NCI-H345 (cell line): ENCODE data around the gene ZNF500.
"Not testable (repeated sequence)": the region's sequence is repeated elsewhere in the genome, so short reads cannot be mapped to it uniquely, and the experiment has no call there.

Experiments
- DNase-seq: peaks from one replicate; lab custom pipeline; 2025; lab: John Stamatoyannopoulos, UW

The ZNF500 gene

DNA sequence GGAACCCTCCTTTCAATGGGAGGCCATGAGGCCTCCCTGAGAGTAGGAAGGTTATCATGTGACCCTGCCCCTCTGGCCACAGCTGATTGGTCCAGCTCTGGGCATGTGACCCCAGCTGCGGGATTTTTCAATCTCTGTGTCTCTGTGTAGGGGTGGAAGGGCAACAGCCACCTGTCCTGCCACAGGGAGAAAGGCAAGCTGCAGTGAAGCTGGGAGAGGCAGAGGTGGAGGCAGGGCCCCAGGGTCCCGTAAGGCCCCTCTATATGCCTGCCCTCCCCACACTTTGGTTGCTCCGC, 21.7 kb downstream of the ZNF500 start:
- DNase-seq = no peak

DNA sequence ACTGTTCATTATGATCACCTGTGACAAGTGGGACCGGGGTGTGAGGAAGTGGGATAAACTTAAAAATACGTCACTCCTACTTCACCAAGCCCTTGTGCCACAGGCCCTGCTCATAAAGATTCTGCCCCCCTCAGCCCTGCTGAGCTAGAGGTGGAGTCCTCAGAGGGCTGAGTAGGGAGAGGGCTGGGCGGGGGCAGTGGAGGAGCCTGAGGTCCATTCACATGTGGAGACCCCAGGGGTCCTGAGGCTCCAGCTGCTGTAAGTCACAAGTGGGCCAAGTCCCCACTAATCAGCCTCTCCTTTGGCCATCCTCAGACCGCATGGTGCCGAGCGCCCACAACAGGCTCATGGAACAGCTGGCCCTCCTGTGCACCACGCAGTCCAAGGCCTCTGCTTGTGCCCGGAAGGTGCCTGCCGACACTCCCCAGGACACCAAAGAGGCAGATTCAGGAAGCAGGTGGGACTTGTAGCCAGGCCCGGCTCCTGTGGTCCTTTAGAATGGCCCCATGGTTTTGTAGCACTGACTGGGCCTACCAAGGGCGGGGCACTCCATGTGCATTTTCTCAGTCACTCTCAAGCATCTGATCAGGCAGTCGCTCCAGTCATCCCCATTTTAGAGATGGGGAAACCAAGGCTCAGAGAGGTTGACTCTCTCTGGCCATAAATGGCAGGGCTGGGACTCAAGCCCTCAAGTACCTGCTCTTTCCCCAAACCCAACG, 22.2 kb downstream of the ZNF500 start:
- DNase-seq = no peak

DNA sequence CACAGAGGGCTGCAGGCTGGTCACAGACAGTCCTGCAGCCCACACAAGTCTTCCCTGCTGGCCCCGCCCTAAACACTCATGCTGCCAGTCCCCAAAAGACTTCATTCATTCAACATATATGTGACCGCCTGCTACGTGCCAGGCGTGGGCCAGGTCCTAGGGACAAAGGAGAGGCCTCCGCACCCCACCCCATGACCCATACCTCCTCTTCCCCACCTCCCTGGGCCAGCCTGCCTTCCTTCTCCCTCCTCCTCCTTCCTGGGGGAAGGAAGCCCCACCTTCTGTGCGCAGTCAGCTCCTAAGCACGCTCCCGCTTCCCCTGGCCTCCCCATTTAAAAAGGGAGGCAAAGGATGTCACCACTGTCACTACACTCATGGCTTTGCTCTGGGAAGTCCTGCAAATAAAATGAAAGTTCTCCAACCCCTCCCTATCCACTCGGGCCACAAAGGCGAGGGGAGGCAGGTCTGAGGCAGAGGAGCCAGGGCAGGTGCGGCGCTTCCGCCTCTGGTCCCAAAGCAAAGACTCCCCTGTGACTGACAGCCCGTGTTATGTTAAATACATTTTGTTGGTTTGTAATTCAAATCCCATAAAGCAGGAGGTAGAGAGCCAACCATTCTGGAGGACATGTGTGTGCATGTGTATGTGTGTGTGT, 23.6 kb downstream of the ZNF500 start:
- DNase-seq = no peak

DNA sequence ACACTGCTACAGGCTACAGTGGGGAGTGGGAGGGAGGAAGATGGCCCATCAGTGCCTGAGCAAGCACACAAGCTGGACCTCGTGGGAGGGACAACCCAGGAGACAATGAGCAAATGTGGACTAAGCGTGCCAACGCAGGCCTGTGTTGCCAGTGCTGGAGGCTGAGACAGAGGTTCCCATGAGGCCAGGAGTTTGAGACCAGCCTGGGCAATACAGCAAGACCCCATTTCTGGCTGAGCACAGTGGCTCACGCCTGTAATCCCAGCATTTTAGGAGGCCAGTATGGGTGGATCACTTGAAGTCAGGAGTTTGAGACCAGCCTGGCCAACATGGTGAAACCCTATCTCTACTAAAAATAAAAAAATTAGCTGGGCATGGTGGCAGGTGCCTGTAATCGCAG, 28.6 kb downstream of the ZNF500 start:
- DNase-seq = not testable (repeated sequence)

DNA sequence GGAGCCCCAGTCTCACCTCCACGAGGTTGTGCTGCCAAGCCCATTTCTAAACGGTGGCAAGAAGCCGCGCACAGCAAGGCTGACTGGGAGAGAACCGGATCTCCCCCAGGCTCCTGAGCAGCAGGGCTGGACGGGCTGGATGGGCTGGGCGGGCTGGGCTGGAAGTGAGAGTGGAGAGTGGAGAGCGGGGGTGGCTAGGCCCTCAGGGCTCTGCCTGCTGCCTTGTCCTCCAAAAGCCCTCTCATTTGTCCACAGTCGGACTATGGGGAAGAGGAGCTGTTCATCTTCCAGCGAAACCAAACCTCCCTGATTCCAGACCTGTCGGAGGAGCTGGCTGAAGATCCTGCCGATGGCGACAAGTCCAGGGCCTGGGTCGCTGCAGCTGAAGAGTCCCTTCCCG, 29.4 kb downstream of the ZNF500 start:
- DNase-seq = no peak

DNA sequence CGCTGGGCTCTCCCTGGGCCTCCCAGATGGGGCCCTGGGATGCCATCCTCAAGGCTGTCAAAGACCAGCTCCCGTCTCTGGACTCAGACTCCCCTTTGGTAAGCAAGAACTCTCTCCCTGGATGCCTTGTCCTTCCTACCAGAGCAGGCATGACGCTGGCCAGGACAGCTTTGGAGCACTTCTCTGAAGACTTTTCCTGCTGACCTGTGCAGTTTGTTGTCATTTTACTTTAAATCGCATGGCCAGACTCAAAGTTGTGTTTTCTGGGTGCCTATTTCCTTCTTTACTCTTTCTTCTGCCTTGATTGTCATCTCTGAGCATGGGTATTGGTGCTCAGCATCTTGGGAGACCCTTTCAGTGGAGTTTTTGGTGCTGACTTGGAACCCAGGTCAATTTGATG, 30.4 kb downstream of the ZNF500 start:
- DNase-seq = no peak

DNA sequence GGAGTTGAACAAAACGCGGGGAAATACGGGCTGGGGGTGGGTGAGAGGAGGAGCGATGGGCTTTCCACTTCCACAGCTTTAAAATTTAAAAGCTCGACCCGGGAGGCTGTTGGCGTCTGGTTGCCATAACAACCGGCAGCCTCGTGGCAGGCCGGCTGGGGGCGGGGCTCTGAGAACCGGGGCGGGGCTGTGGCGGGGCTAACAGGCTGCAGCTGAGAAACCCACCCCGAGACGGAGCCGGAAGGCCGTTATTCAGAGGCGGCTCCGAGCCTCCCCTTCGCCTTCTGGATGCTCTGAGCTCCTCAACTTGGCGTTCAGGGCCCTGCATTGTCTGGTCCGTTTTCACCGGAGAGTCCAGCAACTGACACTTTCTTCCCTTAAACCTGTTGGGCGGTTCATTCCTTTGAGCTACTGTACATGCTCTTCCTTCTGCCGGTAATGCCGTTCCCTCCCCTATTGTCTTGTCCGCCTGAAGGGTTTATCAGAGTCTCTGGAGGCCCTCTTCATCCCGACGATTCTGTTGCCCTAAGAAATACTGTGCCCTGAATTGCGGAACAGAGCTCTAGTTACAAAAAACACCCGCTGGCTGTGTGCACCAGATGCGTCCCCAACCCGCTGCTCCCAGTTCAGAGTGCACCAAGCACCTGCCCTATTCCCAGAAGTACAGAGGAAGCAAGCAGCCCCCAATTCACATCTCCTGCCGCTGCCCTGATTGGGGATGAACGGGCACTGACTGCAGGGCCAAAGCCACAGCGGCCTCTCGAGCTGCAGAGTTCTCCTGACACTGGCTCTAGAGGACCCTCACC, 32.0 kb downstream of the ZNF500 start:
- peak; percentile 82 for DNase-seq

DNA sequence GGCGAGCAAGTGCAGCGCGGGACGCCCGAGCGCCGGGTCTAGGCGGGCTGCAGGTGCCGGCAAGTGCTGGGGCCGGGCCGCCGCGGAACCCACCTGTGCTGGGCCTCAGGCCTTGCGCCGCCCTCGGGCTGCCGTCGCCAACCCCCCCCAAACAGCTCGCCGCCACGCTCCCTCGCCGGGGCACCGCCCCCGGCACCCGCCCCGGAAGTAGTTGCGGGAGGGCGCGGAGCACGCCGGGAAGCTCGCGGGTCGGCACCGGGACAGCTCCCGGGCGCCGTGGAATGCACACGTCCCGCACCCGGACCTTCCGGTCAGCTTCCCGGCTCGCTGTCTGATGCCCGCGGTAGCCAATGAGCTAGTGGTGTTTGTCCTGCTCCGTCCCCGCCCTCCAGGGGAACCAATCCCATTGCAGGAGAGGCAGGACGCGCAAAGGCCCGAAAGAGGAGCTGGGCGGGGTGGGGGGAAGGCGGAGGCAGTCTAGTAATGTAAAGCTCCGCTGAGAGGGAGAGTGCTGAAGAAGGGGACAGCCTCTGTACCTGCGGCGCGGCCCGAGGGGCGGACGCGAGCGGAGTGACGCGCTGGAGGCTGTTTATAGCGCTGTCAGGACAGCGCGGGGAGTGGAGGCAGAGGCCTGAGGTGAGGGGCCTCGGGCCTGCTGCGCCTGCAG, 32.8 kb downstream of the ZNF500 start, which contains the start of the genes ANKS3 and DNAAF8:
Gene ANKS3, minus strand, starts transcription at position 209 of the 667 bp plus-strand sequence. CDS start 4,122 bp downstream, outside the sequence.
Gene DNAAF8, plus strand, starts transcription at position 475 of the 667 bp plus-strand sequence. CDS start 1,978 bp downstream, outside the sequence.
- DNase-seq = peak; percentile 94

DNA sequence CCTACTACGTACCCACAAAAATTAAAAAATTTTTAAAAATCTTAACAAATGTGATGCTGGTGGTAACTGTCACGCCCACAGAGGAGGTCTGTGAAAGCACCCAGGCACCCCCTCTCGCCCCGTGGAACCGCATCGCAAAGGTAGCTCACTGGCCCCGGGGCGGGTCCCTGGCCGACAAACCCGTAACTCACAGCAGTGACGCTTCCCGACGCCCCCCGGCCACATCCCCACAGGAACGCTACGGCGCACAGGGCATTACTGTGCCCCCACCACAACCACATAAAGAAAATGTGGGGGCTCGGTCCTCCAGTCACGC, 33.3 kb downstream of the ZNF500 start:
- DNase-seq = no peak

DNA sequence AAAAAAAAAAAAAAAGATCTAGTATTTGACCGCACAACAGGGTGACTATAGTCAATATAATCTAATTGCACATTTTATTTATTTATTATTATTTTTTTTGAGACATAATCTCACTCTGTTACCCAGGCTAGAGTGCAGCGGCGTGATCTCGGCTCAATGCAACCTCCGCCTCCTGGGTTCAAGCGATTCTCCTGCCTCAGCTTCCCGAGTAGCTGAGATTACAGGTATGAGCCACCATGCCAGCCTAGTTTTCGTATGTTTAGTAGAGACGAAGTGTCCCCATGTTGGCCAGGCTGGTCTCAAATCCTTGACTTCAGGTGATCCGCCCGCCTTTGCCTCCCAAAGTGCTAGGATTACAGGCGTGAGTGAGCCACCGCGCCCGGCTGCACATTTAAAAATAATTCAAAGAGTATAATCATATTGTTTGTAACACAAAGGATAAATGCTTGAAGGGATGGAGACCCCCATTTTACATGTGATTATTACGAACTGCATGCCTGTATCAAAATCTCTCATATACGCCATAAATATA, 33.7 kb downstream of the ZNF500 start:
- no peak for DNase-seq

DNA sequence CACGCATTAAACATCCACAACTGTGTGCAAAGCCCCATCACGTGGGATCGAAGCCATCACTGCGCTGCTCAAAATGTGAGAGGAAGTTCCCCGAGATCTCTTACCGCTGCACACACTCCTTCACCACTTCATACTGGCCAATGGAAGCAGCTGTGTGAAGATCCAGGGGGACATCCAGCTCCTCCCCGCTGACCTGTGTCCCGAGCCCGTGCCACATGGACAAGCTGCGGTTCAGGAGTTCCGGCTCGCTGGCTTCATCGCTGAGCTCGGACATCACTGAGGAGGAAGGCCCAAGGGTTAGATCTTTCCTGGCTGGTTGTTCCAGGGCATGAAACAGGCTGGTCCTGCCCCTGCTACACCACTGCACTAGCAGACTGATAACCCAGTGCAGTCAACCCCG, 37.1 kb downstream of the ZNF500 start:
- no peak for DNase-seq

DNA sequence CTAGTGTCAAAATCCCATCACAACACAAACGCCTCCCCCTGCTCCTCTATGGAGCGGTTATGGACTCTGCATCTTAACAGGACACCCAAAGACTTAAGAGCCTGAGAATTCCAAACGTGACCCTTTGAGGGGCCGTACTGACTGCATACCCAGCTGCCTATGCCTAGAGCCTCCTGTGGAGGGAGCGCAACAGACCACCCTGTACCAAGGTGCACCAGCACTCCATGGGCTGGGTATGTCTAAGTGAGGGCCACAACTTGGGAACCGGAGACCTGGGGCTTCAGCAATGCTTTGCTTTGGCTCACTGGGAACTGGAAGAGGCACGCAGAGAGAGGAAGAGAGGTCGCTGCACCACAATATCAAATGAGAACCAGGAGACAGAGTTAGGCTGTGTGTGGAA, 38.3 kb downstream of the ZNF500 start:
- DNase-seq = no peak

DNA sequence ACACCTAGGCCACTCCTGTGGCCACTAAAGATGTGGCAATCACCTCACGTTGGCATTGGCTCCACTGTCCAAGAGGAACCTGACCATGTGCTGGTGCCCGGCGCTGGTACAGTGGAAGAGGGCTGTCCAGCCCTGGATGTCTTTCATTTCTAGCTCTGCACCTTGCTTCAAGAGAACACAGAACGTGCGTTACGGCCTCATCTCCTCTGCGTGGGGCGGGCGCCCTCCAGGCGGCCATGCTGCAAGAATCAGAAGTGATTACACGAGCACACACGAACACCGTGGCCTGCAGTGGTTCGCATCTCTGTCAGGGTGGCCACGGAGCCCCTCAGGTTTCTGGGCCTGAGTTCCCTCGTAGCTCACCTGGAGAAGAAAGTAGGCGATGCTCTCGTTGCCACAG, 40.3 kb downstream of the ZNF500 start:
- no peak for DNase-seq

DNA sequence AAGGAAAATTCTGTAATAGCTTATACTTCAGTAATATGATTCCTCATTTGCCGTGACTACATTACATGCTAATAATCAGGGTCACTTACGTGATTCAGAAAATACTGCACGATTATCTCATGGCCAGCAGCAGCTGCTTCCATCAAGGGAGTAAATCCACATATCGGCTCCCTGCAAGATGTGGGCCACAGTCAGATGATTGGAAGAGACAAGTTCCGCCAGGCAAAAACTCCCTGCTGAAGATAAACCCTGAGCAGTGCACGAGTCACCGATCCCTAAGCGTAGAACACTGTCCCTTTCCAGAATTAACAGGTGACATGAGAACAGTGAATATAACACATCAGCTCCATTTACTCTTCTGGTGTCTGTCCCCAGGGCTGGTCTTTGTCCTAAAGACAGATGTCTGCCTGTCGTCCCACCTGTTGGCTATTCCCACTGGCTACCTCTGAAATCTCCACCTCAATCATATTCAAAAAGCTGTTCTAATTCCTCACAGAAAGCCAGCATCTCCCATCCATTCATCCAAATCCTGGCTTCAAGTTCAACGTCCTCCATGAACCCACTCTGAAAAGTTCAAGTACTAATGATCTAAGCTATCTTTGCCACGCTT, 42.2 kb downstream of the ZNF500 start:
- no peak for DNase-seq

DNA sequence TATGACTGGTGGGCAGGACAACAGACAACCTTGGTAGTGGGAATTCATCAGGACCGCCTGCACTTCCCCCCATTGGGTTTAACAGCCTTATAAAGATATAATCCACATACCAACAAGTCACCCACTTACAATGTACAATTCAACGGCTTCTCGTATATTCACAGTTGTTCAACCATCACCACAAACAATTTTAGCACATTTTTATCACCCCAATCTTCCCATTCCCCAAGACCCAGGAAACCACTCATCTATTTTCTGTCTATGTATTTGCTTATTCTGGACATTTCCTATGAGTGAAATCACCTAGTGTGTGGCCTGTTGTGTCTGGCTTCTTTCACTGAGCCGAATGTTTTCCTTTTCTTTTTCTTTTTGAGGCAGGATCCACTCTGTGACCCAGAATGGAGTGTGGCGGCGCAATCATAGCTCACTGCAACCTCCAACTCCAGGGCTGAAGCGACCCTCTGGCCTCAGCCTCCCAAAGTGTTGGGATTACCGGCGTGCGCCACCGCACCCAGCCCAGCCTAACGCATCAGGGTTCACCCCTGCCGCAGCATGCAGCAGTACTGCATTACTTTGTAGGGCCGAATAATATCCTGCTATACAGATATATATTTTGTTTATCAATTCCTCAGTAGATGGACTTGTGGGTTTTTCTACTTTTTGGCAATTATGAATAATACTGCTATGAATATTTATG, 43.7 kb downstream of the ZNF500 start:
- DNase-seq = no peak

DNA sequence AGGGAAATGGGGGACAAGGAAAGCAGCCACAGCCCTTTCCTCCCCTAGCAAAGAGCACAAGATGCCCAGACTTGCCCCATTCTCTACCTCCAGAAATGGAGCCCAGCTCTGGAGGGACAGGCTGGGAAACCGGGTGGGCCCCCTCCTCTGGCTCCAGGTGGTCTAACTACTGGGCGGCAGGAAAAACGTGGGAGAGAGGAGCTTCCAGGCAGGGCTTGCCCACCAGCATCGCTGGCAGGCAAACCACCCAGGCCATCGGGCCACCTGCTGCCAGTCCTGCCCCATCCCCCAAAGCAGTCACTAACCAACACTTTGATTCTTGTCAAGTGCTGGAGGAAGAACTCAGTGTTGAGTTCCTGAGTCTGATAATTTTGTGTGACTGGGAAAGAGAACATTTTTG, 48.5 kb downstream of the ZNF500 start:
- no peak for DNase-seq

DNA sequence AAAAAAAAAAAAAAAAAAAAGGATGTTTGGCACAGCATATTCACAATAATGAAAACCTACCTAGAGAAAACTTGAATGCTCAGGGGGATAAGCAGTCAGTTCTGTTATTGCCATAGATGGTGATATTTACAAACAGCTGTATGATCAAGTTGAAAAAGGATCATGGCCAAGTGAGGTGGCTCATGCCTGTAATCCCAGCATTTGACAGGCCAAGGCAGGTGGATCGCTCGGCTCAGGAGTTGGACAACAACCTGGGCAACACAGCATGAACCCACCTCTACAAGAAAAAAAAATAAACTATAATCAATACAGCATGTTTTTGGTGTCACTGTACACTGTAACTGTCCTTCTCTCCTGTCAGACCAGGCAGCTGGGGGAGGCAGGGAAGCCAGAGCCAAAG, 52.0 kb downstream of the ZNF500 start:
- DNase-seq = no peak

DNA sequence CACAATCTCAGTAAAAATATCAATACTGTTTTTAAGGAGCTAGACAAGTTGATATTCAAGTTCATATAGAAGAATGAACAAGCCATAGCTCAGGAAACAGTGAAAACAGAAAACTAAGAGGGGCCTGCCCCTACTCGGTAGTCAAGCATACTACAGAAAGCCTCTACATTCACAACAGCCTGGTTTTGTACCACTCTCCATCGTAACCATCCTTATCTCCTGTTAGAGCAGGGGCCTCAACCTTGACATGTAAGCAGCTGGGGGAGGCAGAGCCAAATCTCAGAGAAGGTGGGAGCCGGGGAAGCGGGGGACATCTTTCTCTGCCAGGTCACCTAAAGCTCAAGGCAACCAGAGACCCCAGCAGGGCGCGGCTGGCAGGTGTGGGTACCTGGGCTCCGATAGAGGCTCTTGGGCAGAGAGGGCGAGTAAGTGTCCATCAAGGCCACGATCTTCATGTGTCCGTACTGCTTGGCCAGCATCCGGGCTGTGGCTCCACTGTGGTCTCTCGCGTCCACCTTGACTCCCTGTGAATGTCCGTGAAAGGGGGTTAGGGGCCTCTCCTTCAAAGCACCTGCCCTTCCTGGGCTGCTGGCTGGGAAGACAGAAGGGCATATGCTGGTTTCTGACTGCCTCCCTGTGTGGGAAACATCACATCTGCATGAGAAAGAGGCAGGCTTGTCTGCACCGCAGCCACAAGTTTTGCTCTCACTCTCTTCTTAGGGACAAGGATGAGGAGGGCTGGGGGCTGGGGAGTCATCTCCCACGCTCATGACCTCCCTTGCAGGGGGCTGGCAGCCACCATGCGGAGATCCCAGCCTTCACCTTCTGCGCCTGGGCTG, 53.1 kb downstream of the ZNF500 start:
- DNase-seq = no peak

DNA sequence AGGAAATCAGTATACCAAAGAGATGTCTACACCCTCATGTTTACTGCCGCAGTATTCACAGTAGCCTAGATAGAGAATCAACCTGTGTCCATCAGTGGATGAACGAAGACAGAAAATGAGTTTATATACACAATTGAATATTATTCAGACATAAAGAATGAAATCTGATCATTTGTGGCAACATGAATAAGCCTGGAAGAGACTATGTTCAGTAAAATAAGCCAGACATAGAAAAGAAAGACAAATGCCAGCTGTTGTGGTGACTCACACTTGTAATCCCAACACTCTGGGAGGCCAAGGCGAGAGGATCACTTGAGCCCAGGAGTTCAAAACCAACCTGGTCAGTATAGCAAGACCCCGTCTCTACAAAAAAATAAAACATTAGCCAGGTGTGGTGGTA, 57.5 kb downstream of the ZNF500 start:
- no peak for DNase-seq

DNA sequence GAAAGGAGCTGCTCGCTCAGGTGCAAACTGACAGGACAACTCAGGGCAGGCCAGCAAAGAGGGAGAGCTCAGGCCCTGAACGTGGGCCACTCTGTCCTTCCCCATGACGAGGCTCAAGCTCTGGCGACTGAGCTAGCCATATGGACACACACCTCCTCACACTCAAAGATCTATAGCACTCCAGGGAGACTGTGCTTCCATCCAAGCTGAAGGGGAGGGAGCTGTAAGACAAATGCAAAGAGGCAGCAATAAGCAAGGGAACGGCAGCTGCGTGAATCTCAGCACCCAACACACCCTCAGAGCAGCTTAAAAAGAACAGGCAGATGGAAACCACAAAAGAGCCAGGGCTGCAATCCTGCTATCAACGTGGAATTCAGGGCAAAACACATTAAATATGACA, 60.1 kb downstream of the ZNF500 start:
- no peak for DNase-seq
